K562 (cell line): ENCODE measurements around the gene RPL27. TPM values are rescaled to one million over a fixed set of nuclear protein-coding genes. Genes with fewer than 3 reads are reported as not detected.

ENCODE experiments used
- CEBPB ChIP-seq: fragments of 450-650 bp; IDR thresholded peaks from 2 replicates; pipeline ENCODE4 v1.6.1; 2016; ENCODE audit warnings: missing genetic modification characterization, missing compliant biosample characterization
- CHCHD3 ChIP-seq: fragments of 250-450 bp; sonication (Bioruptor Pico); IDR thresholded peaks from 2 replicates; pipeline ENCODE4 v2.1.2; 2022; ENCODE audit warnings: mild to moderate bottlenecking
- E2F5 ChIP-seq: sonication (generic); formaldehyde crosslinking; IDR thresholded peaks from 2 replicates; pipeline ENCODE4 v1.8.0; 2022; ENCODE audit warnings: mild to moderate bottlenecking, missing genetic modification reagents
- FOXJ2 ChIP-seq: fragments of 200-800 bp; sonication (Bioruptor generic); IDR thresholded peaks from 2 replicates; pipeline ENCODE4 v1.6.1; 2016; ENCODE audit warnings: missing genetic modification characterization, missing compliant biosample characterization
- MAFF ChIP-seq: IDR thresholded peaks from 2 replicates; pipeline ENCODE4 v1.6.1; 2012; ENCODE audit warnings: low read length, improper control_type of control experiment
- NFIX ChIP-seq: fragments of 250-450 bp; sonication (Bioruptor Pico); IDR thresholded peaks from 2 replicates; pipeline ENCODE4 v1.4.0; 2020; ENCODE audit warnings: low read depth, mild to moderate bottlenecking, moderate library complexity
- NR2F6 ChIP-seq: fragments of 450-650 bp; formaldehyde crosslinking; IDR thresholded peaks from 2 replicates; pipeline ENCODE4 v1.4.0; 2020; ENCODE audit warnings: mild to moderate bottlenecking
- RBBP5 ChIP-seq: fragments of 200-600 bp; sonication (generic); IDR thresholded peaks from 2 replicates; pipeline ENCODE4 v1.6.1; 2012; ENCODE audit warnings: borderline replicate concordance, mild to moderate bottlenecking, low read length, control low read depth, inconsistent platforms; ENCODE audit not compliant: insufficient read depth, poor library complexity, severe bottlenecking
- RREB1 ChIP-seq: fragments of 250-450 bp; sonication (Bioruptor Pico); IDR thresholded peaks from 2 replicates; pipeline ENCODE4 v1.4.0; 2020
- STAT5B ChIP-seq: fragments of 250-450 bp; sonication (Bioruptor Pico); IDR thresholded peaks from 2 replicates; pipeline ENCODE4 v1.8.0; 2021; ENCODE audit warnings: mild to moderate bottlenecking, inconsistent platforms
- XRCC4 ChIP-seq: IDR thresholded peaks from one replicate; pipeline ENCODE4 v1.6.1; 2011; ENCODE audit not compliant: insufficient read depth, insufficient read length; ENCODE audit errors: extremely low read depth
- ZBED1 ChIP-seq: IDR thresholded peaks from 2 replicates; pipeline ENCODE4 v1.6.1; 2014
- ZBTB2 ChIP-seq: fragments of 450-650 bp; IDR thresholded peaks from 2 replicates; pipeline ENCODE4 v1.6.1; 2016; ENCODE audit warnings: antibody characterized with exemption
- ZBTB5 ChIP-seq: fragments of 450-650 bp; IDR thresholded peaks from 2 replicates; pipeline ENCODE4 v1.6.1; 2017; ENCODE audit warnings: antibody characterized with exemption
- ZKSCAN8 ChIP-seq: fragments of 200-800 bp; sonication (Bioruptor generic); IDR thresholded peaks from 2 replicates; pipeline ENCODE4 v1.6.1; 2016; ENCODE audit warnings: missing genetic modification characterization, missing compliant biosample characterization
- ZNF277 ChIP-seq: fragments of 250-450 bp; sonication (Bioruptor Pico); IDR thresholded peaks from 2 replicates; pipeline ENCODE4 v1.8.0; 2022; ENCODE audit warnings: inconsistent platforms, mild to moderate bottlenecking, moderate library complexity, borderline replicate concordance
- polyA plus RNA-seq, 8 experiments: library from polyadenylated mRNA; depleted of rRNA in 4 of 8; stranded (reverse) in 5 of 8; unstranded in 3 of 8; fragments of >200 nt; fragmentation: Nextera tagmentation in 2 of 8; fragmentation: Illumina TruSeq in 1 of 8; extraction: Ambion mirVana in 2 of 8; extraction: Trizol in 1 of 8; gene quantifications; 2 replicates each; pipeline versions ENCODE4 v1.2.1 to v1.2.3, GENCODE V29; 2011 to 2014; ENCODE audit warnings: inconsistent platforms in 1 of 8, missing spikeins in 1 of 8
- total RNA-seq, 7 experiments: library from RNA; depleted of rRNA in 6 of 7; stranded (reverse); fragments of >200 nt in 6 of 7; fragmentation: Illumina TruSeq in 2 of 7; extraction: Trizol in 2 of 7; gene quantifications; 2 replicates each; pipeline versions ENCODE4 v1.2.1 to v1.2.3, GENCODE V29; 2011 to 2021; ENCODE audit warnings: low replicate concordance in 1 of 7

Gene RPL27
- total and polyA plus RNA-seq, 9 of the 15 experiments (the other 6 are each of a cell fraction or from before 2014, with no cell fraction given) = 1,539 to 6,155 (median 3,710) TPM

- TF ChIP-seq ZBTB5 (no peak), NFIX (CRISPR knock-in tag) (no peak), ZBED1 (no peak), CHCHD3 (CRISPR knock-in tag) (no peak), ZBTB2 (peak; percentile 67), RBBP5 (no peak), FOXJ2 (tag) (0 out of 2 replicates have a peak, but pooled peaks have one; percentile 19), MAFF (no peak), CEBPB (tag) (no peak), E2F5 (CRISPR knock-in tag) (no peak), NR2F6 (CRISPR knock-in tag) (no peak), ZKSCAN8 (no peak), STAT5B (no peak), RREB1 (CRISPR knock-in tag) (no peak), XRCC4 (no peak), ZNF277 (CRISPR knock-in tag) (no peak)
Measured at GRCh38 chr17:43024407-43025289, 26.4 kb downstream of the RPL27 start, which contains the start of gene RND2 (continued).
